Prostate gland (tissue), 2 donors: ENCODE results near the gene SELENOT. TPM values are rescaled to one million over a fixed set of nuclear protein-coding genes. Genes with fewer than 3 reads are reported as not detected.

ENCODE experiments used
- DNase-seq: peaks from one replicate; pipeline ENCODE4 v3.0.0-alpha.2; 2019; ENCODE audit warnings: low spot score
- H3K27ac ChIP-seq, 2 donors: fragments of 200-600 bp; sonication (generic); 2 replicates each; pipeline ENCODE4 v1.5.1; 2017 to 2019
- H3K27me3 ChIP-seq: fragments of 200-600 bp; sonication (generic); replicated peaks from 2 replicates; pipeline ENCODE4 v1.5.1; 2019; ENCODE audit not compliant: insufficient read depth
- H3K36me3 ChIP-seq, 2 donors: fragments of 200-600 bp; sonication (generic); 1 replicate in 1 of 2; 2 replicates in 1 of 2; pipeline versions ENCODE4 v1.5.1 to v1.8.1; 2017 to 2019
- H3K4me1 ChIP-seq: fragments of 200-600 bp; sonication (generic); replicated peaks from 2 replicates; pipeline ENCODE4 v1.5.1; 2019
- H3K4me3 ChIP-seq, 2 donors: fragments of 200-600 bp; sonication (generic); 2 replicates each; pipeline ENCODE4 v1.5.1; 2017 to 2019
- H3K9me3 ChIP-seq: fragments of 200-600 bp; sonication (generic); 2 replicates; pipeline ENCODE4 v1.5.1; 2017
- POLR2A ChIP-seq: fragments of 450-650 bp; IDR thresholded peaks from one replicate; pipeline ENCODE4 v1.6.1; 2016; ENCODE audit warnings: antibody characterized with exemption, mild to moderate bottlenecking
- POLR2AphosphoS5 ChIP-seq: sonication (generic); formaldehyde crosslinking; IDR thresholded peaks from one replicate; pipeline ENCODE4 v1.6.1; 2017; ENCODE audit warnings: antibody characterized with exemption
- WGBS: methylation state at CpG from one replicate; pipeline ENCODE4 v1.1.5; 2018; 5-methylcytosine and 5-hydroxymethylcytosine counted together
- intact Hi-C: fragments of 100-400 bp; cut with DNase I; formaldehyde crosslinking; loops from one replicate; pipeline ENCODE4 v1.14.2; 2022
- total RNA-seq, 2 donors: library from RNA; depleted of rRNA; stranded (reverse); fragments of >200 nt; gene quantifications; one replicate each; pipeline ENCODE4 v1.1.0, GENCODE V29; 2016
- TF ChIP-seq, protein P1 (sequence below), 4 experiments: fragments of 200-600 bp in 2 of 4; fragments of 450-650 bp in 2 of 4; sonication (generic) in 2 of 4; IDR thresholded peaks; 1 replicate in 3 of 4; 2 replicates in 1 of 4; pipeline ENCODE4 v1.5.1; 2016 to 2019; ENCODE audit warnings: antibody characterized with exemption in 4 of 4, mild to moderate bottlenecking in 2 of 4, moderate library complexity in 2 of 4

SELENOT gene
- total RNA-seq, 2 donors from 2014 or later: 123 to 126 TPM

- H3K36me3 ChIP-seq: peaks cover 0 to 7% of the 10 kb centered on the region in 2 donors
- DNase-seq: no peak
- intact Hi-C loops: no loop called here
- H3K9me3 ChIP-seq: no peaks in the 10 kb centered on the region
- H3K27me3 ChIP-seq: no peaks in the 10 kb centered on the region
- H3K27ac ChIP-seq: no peak overlapping the region
- no peaks in the 10 kb centered on the region for H3K4me1 ChIP-seq
- no peak overlapping the region for H3K4me3 ChIP-seq
- TF ChIP-seq POLR2AphosphoS5 (no peak), POLR2A (no peak)
- TF ChIP-seq, protein P1, sequence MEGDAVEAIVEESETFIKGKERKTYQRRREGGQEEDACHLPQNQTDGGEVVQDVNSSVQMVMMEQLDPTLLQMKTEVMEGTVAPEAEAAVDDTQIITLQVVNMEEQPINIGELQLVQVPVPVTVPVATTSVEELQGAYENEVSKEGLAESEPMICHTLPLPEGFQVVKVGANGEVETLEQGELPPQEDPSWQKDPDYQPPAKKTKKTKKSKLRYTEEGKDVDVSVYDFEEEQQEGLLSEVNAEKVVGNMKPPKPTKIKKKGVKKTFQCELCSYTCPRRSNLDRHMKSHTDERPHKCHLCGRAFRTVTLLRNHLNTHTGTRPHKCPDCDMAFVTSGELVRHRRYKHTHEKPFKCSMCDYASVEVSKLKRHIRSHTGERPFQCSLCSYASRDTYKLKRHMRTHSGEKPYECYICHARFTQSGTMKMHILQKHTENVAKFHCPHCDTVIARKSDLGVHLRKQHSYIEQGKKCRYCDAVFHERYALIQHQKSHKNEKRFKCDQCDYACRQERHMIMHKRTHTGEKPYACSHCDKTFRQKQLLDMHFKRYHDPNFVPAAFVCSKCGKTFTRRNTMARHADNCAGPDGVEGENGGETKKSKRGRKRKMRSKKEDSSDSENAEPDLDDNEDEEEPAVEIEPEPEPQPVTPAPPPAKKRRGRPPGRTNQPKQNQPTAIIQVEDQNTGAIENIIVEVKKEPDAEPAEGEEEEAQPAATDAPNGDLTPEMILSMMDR (IDR thresholded peaks at IDR 0.05): no peak
- 90% methylated on average over 2 of the region's 2 CpGs for WGBS
These were observed 23.2 kb downstream of the SELENOT start for GRCh38 chr3:150626148-150626930.

DNA sequence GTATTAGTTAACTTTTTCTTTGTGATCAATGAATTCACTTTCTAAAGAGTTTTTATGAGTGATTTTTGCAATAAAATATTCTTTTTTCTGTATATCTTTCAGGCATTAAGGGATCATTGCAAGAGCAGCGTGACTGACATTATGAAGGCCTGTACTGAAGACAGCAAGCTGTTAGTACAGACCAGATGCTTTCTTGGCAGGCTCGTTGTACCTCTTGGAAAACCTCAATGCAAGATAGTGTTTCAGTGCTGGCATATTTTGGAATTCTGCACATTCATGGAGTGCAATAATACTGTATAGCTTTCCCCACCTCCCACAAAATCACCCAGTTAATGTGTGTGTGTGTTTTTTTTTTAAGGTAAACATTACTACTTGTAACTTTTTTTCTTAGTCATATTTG, 24.4 kb downstream of the SELENOT start:
- Histone ChIP-seq H3K36me3 (peaks cover 0 to 7% of the 10 kb centered on the region in 2 donors), H3K27ac (no peak overlapping the region), H3K4me1 (no peaks in the 10 kb centered on the region), H3K9me3 (no peaks in the 10 kb centered on the region), H3K27me3 (no peaks in the 10 kb centered on the region), H3K4me3 (no peak overlapping the region)
- TF ChIP-seq POLR2AphosphoS5 (no peak), POLR2A (no peak)
- TF ChIP-seq, protein P1 (IDR thresholded peaks at IDR 0.05): no peak
- DNase-seq: no peak
- intact Hi-C loops: no loop called here
- WGBS: 55% methylated on average over 2 of the region's 2 CpGs

DNA sequence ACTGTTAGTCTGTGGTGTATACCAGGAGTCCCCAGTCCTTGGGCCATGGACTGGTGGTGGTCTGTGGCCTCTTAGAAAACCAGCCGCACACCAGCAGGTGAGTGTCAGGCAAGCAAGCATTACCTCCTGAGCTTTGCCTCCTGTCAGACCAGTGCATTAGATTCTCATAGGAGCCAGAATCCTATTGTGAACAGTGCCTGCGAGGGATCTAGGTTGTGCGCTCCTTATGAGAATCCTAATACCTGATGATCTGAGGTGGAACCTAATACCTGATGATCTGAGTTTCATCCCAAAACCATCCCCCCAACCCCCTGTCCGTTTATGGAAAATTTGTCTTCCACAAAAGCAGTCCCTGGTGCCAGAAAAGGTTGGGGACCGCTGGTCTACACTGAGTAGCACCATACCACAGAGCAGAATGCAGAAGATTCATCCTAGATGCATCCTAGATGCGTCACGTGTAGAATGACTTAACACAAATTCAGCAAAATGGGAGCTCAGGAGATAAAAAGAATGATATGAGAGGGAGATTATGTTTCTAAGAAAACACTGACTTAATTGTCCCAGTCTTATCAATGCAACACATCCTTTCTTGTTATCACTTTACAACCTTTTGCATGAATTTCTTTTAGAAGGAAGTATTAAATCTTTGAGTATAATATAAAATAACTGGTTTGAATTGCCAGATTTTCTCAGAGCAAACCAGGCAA, 28.5 kb downstream of the SELENOT start:
- H3K9me3 ChIP-seq: no peaks in the 10 kb centered on the region
- DNase-seq: no peak
- H3K4me1 ChIP-seq: no peaks in the 10 kb centered on the region
- H3K27me3 ChIP-seq: no peaks in the 10 kb centered on the region
- H3K4me3 ChIP-seq: no peak overlapping the region
- TF ChIP-seq POLR2A (no peak), POLR2AphosphoS5 (no peak)
- TF ChIP-seq, protein P1 (IDR thresholded peaks at IDR 0.05): no peak
- 89% methylated on average over 7 of the region's 7 CpGs for WGBS
- H3K27ac ChIP-seq: no peak overlapping the region
- no peaks in the 10 kb centered on the region for H3K36me3 ChIP-seq
- intact Hi-C loops: no loop called here

DNA sequence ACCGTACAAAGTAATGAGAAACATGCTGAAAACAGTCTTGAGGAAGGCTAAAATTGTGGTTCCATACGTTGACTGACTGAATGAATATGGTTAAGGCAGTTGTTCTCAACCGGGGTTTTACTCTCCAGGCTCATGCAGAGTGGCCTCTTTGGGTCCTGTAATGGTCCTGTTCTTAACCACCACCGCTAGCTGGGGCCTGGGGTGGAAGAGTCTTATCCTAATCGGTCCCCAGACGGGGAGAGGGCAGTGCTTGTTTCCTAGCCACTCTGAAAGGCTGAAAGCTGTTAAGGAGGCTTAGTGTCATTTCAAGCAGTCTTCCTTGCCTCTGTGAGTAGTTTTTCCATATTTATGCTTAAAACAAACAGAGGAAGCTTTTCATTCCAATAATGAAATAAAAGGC, 32.0 kb downstream of the SELENOT start:
- Histone ChIP-seq H3K4me1 (no peaks in the 10 kb centered on the region), H3K27ac (no peak overlapping the region), H3K4me3 (no peak overlapping the region), H3K27me3 (no peaks in the 10 kb centered on the region), H3K9me3 (no peaks in the 10 kb centered on the region), H3K36me3 (no peaks in the 10 kb centered on the region)
- intact Hi-C loops: no loop called here
- 58% methylated on average over 6 of the region's 6 CpGs for WGBS
- DNase-seq: no peak
- TF ChIP-seq POLR2AphosphoS5 (no peak), POLR2A (no peak)
- TF ChIP-seq, protein P1 (IDR thresholded peaks at IDR 0.05): no peak
